A673 (cell line): ENCODE measurements around the gene KRT8. TPM values are rescaled to one million over a fixed set of nuclear protein-coding genes. Genes with fewer than 3 reads are reported as not detected.

ENCODE experiments used
- BruUV-seq: library from RNA; stranded (reverse); fragments of 400-500 nt; replicated peaks from 2 replicates; lab custom pipeline; 2021; lab: Mats Ljungman, UMichigan
- CTCF ChIA-PET: fragments of 300-600 bp; sonication (Branson Sonifier 250); formaldehyde crosslinking; loops from one replicate; lab custom pipeline; 2022; ENCODE audit warnings: antibody characterized with exemption; lab: Charles Lee
- POLR2A ChIA-PET: fragments of 300-600 bp; sonication (Branson Sonifier 250); formaldehyde crosslinking; loops from one replicate; lab custom pipeline; 2022; ENCODE audit warnings: antibody characterized with exemption; ENCODE audit not compliant: low non-redundant PET; lab: Charles Lee
- DNase-seq: peaks from one replicate; pipeline ENCODE4 v3.0.0-alpha.2; 2015; ENCODE audit warnings: low spot score
- H3K27ac ChIP-seq: fragments of 200-600 bp; sonication (generic); 2 replicates; pipeline ENCODE4 v1.5.1; 2016; ENCODE audit warnings: mixed run types, low read depth, mild to moderate bottlenecking, mixed read lengths, antibody characterized with exemption, low read length; ENCODE audit not compliant: poor library complexity, severe bottlenecking
- H3K27me3 ChIP-seq: fragments of 200-600 bp; sonication (generic); replicated peaks from 2 replicates; pipeline ENCODE4 v1.6.1; 2017; ENCODE audit warnings: mixed run types, low read depth, mild to moderate bottlenecking, mixed read lengths, antibody characterized with exemption, low read length; ENCODE audit not compliant: insufficient read depth, poor library complexity
- H3K36me3 ChIP-seq: fragments of 200-600 bp; sonication (generic); 2 replicates; pipeline ENCODE4 v1.6.1; 2016; ENCODE audit warnings: mixed run types, mild to moderate bottlenecking, mixed read lengths, antibody characterized with exemption, low read length; ENCODE audit not compliant: insufficient read depth, poor library complexity, severe bottlenecking
- H3K4me1 ChIP-seq: fragments of 200-600 bp; sonication (generic); 2 replicates; pipeline ENCODE4 v1.6.1; 2017; ENCODE audit warnings: mixed run types, mild to moderate bottlenecking, mixed read lengths, antibody characterized with exemption, low read length; ENCODE audit not compliant: insufficient read depth, poor library complexity, severe bottlenecking
- H3K4me3 ChIP-seq: fragments of 200-600 bp; sonication (generic); 2 replicates; pipeline ENCODE4 v1.5.1; 2016; ENCODE audit warnings: low read depth, mixed run types, mild to moderate bottlenecking, mixed read lengths, low read length; ENCODE audit not compliant: poor library complexity, severe bottlenecking
- H3K9me3 ChIP-seq: fragments of 200-600 bp; sonication (generic); 2 replicates; pipeline ENCODE4 v1.6.1; 2016; ENCODE audit warnings: mixed run types, low read depth, mild to moderate bottlenecking, mixed read lengths, antibody characterized with exemption, low read length; ENCODE audit not compliant: poor library complexity, severe bottlenecking
- CTCF ChIP-seq: fragments of 300-800, 200-600 bp; sonication (generic); conservative IDR thresholded peaks from 2 replicates; pipeline ENCODE4 v1.5.1; 2017; ENCODE audit warnings: low read depth, mild to moderate bottlenecking, antibody characterized with exemption, low read length, moderate library complexity, mixed read lengths
- EZH2 ChIP-seq: fragments of 200-600 bp; sonication (generic); IDR thresholded peaks from 2 replicates; pipeline ENCODE4 v1.6.1; 2017; ENCODE audit warnings: borderline replicate concordance, low read depth, mild to moderate bottlenecking, mixed read lengths, antibody characterized with exemption, low read length; ENCODE audit not compliant: poor library complexity, severe bottlenecking
- intact Hi-C: fragments of 100-400 bp; cut with micrococcal nuclease; formaldehyde crosslinking; loops from one replicate; pipeline ENCODE4 v1.10.0; 2022; ENCODE audit not compliant: unreplicated experiment
- total RNA-seq: library from RNA; stranded (reverse); gene quantifications from 2 replicates; pipeline ENCODE4 v1.2.3, GENCODE V29; 2021

KRT8 gene
- total RNA-seq, 1 experiment from 2014 or later: 15.4 TPM

- no peak overlapping the region for H3K27ac ChIP-seq
- no peaks in the 10 kb centered on the region for H3K36me3 ChIP-seq
- DNase-seq: no peak
- ChIA-PET CTCF (interaction anchor here (0.6 to 0.7 kb wide), 2 partner anchors 8 to 33 kb away, joined by 6 read pairs; no protein-coding TSS in a partner anchor), POLR2A (no interaction called here)
- H3K4me1 ChIP-seq: peaks cover 12% of the 10 kb centered on the region
- no peak for TF ChIP-seq CTCF
- no peak for TF ChIP-seq EZH2
- no TSS peak for BruUV-seq
- H3K9me3 ChIP-seq: no peaks in the 10 kb centered on the region
- intact Hi-C loops: no loop called here
- H3K27me3 ChIP-seq: no peaks in the 10 kb centered on the region
- no peak overlapping the region for H3K4me3 ChIP-seq
These were observed 24.7 kb upstream of the KRT8 start for GRCh38 chr12:52929538-52929937.

DNA sequence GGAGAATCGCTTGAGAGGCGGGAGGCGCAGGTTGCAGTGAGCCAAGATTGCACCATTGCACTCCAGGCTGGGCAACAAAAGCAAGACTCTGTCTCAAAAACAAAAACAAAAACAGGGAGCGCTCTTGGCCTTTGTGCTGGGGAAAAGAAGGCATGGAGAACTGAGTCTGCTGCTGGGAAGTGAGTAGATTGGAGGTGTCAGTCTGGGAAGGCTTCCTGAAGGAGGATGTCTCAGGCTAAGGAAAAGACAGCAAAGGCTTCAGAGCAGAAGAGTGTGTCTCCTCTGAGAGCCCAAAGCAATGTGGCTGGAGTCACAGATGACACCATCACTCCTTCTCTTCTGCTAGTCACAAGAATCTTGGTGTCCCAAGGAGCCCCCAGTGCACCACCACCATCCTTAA is 23.1 kb upstream of the KRT8 start:
- H3K4me3 ChIP-seq: no peak overlapping the region
- BruUV-seq: no TSS peak
- H3K27ac ChIP-seq: no peak overlapping the region
- no peaks in the 10 kb centered on the region for H3K9me3 ChIP-seq
- intact Hi-C loops: no loop called here
- CTCF ChIA-PET: no interaction called here
- TF ChIP-seq CTCF (no peak), EZH2 (no peak)
- H3K4me1 ChIP-seq: peaks cover 12% of the 10 kb centered on the region
- POLR2A ChIA-PET: no interaction called here
- no peaks in the 10 kb centered on the region for H3K27me3 ChIP-seq
- no peak for DNase-seq
- H3K36me3 ChIP-seq: no peaks in the 10 kb centered on the region

DNA sequence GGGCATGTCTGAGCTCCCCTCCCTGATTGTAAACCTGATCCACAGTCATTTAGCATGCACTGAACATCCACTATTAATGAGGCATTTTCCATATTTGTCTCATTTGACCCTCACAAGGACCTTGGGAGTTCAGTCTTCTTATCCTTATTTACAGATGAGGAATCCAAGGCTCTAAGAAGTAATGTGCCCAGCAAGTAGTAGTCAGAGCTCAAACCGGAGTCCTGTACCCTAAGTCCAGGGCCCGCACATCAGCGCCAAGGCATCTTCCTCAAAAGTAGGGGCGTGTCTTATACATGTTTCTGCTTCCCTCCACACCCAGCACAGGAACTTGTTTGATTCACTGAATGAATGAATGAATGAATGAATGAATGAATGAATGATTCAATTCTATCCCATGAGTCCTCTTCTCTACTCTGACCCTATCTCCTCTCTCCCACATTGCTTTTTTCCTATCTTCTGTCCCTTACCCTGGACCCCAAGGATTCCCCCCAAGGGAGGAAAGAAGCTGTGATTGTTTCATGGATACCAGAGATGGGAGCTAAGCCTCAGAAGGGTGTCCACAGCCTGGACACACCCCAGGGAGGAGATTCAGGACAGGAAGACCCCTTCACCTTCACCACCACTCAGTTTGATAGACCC is 21.8 kb upstream of the KRT8 start:
- Histone ChIP-seq H3K4me3 (no peak overlapping the region), H3K27ac (peak overlapping the region; percentile 4), H3K36me3 (no peaks in the 10 kb centered on the region), H3K27me3 (no peaks in the 10 kb centered on the region), H3K9me3 (no peaks in the 10 kb centered on the region), H3K4me1 (peaks cover 12% of the 10 kb centered on the region)
- no TSS peak for BruUV-seq
- POLR2A ChIA-PET: no interaction called here
- TF ChIP-seq CTCF: no peak
- no peak for TF ChIP-seq EZH2
- CTCF ChIA-PET: no interaction called here
- DNase-seq: no peak
- intact Hi-C loops: no loop called here
